Measurements from ENCODE around the gene ARMC8. TPM values are rescaled to one million over a fixed set of nuclear protein-coding genes. Genes with fewer than 3 reads are reported as not detected.
A peak's percentile ranks its signal among the peaks of the same experiment; 100 is the strongest.

The ARMC8 gene
- total RNA-seq, 8 experiments from 2014 or later = 23.2 to 49.1 (median 41.9) TPM

- Histone ChIP-seq H3K27ac (no peak overlapping the region), H3K4me3 (no peak overlapping the region), H3K4me1 (replicated peaks in 1 of 2) (no peaks in the 10 kb centered on the region)
- in situ Hi-C loops (cut with MboI; ENCODE audit: low pct_unique_long_range_greater_than_20kb in 2 of 9, low sequenced_read_pairs in 9 of 9, unreplicated experiment in 9 of 9) = no loop called here
- no peak for ATAC-seq (replicated peaks in 6 of 8)
- WGBS, 10 experiments = 43 to 100% (median 83%) methylated on average over 1 to 5 of the region's 5 CpGs
These were observed 47.5 kb downstream of the ARMC8 start for GRCh38 chr3:138234401-138235179.

- Histone ChIP-seq H3K4me1 (replicated peaks in 1 of 2) (no peaks in the 10 kb centered on the region), H3K4me3 (no peak overlapping the region), H3K27ac (no peak overlapping the region)
- WGBS, 10 experiments = 84 to 100% (median 93%) methylated on average over 4 to 6 of the region's 6 CpGs
- ATAC-seq (replicated peaks in 6 of 8) = no peak
- in situ Hi-C loops (cut with MboI; ENCODE audit: low pct_unique_long_range_greater_than_20kb in 2 of 9, low sequenced_read_pairs in 9 of 9, unreplicated experiment in 9 of 9) = no loop called here
These were observed 51.6 kb downstream of the ARMC8 start for GRCh38 chr3:138238711-138239110.

GRCh38 chr3:138241061-138241460 lies 54.0 kb downstream of the ARMC8 start:
- Histone ChIP-seq H3K4me3 (no peak overlapping the region), H3K27ac (no peak overlapping the region), H3K4me1 (replicated peaks in 1 of 2) (no peaks in the 10 kb centered on the region)
- in situ Hi-C loops (cut with MboI; ENCODE audit: low pct_unique_long_range_greater_than_20kb in 2 of 9, low sequenced_read_pairs in 9 of 9, unreplicated experiment in 9 of 9) = no loop called here
- ATAC-seq (replicated peaks in 6 of 8) = no peak
- 42 to 100% (median 91%) methylated on average over 1 of the region's 1 CpG; no CpG with 5 or more reads in 2 of the 10 experiments for WGBS, 10 experiments

GRCh38 chr3:138241676-138242075 lies 54.6 kb downstream of the ARMC8 start:
- Histone ChIP-seq H3K4me1 (replicated peaks in 1 of 2) (no peaks in the 10 kb centered on the region), H3K27ac (no peak overlapping the region), H3K4me3 (no peak overlapping the region)
- WGBS, 10 experiments = 80 to 100% (median 94%) methylated on average over 1 to 2 of the region's 2 CpGs; no CpG with 5 or more reads in 3 of the 10 experiments
- in situ Hi-C loops (cut with MboI; ENCODE audit: low pct_unique_long_range_greater_than_20kb in 2 of 9, low sequenced_read_pairs in 9 of 9, unreplicated experiment in 9 of 9) = no loop called here
- ATAC-seq (replicated peaks in 6 of 8) = no peak

- Histone ChIP-seq H3K4me3 (no peak overlapping the region), H3K27ac (no peak overlapping the region), H3K4me1 (replicated peaks in 1 of 2) (no peaks in the 10 kb centered on the region)
- WGBS, 10 experiments = 88 to 100% (median 100%) methylated on average over 1 of the region's 1 CpG; no CpG with 5 or more reads in 1 of the 10 experiments
- in situ Hi-C loops (cut with MboI; ENCODE audit: low pct_unique_long_range_greater_than_20kb in 2 of 9, low sequenced_read_pairs in 9 of 9, unreplicated experiment in 9 of 9) = no loop called here
- ATAC-seq (replicated peaks in 6 of 8) = no peak
These were observed 55.4 kb downstream of the ARMC8 start for GRCh38 chr3:138242466-138242865.

- in situ Hi-C loops (cut with MboI; ENCODE audit: low pct_unique_long_range_greater_than_20kb in 2 of 9, low sequenced_read_pairs in 9 of 9, unreplicated experiment in 9 of 9) = no loop called here
- Histone ChIP-seq H3K4me1 (replicated peaks in 1 of 2) (no peaks in the 10 kb centered on the region), H3K27ac (no peak overlapping the region), H3K4me3 (no peak overlapping the region)
- WGBS, 10 experiments = 80 to 100% (median 92%) methylated on average over 4 to 9 of the region's 9 CpGs
- no peak for ATAC-seq (replicated peaks in 6 of 8)
These were observed 57.9 kb downstream of the ARMC8 start for GRCh38 chr3:138245026-138245425.

GRCh38 chr3:138249636-138250035 lies 62.5 kb downstream of the ARMC8 start:
- Histone ChIP-seq H3K27ac (no peak overlapping the region), H3K4me3 (no peak overlapping the region), H3K4me1 (replicated peaks in 1 of 2) (no peaks in the 10 kb centered on the region)
- in situ Hi-C loops (cut with MboI; ENCODE audit: low pct_unique_long_range_greater_than_20kb in 2 of 9, low sequenced_read_pairs in 9 of 9, unreplicated experiment in 9 of 9) = no loop called here
- ATAC-seq (replicated peaks in 6 of 8) = no peak

- 40 to 100% (median 100%) methylated on average over 1 of the region's 1 CpG; no CpG with 5 or more reads in 3 of the 10 experiments for WGBS, 10 experiments
- no peak for ATAC-seq (replicated peaks in 6 of 8)
- in situ Hi-C loops (cut with MboI; ENCODE audit: low pct_unique_long_range_greater_than_20kb in 2 of 9, low sequenced_read_pairs in 9 of 9, unreplicated experiment in 9 of 9) = no loop called here
These were observed 66.5 kb downstream of the ARMC8 start for GRCh38 chr3:138253609-138254008.

GRCh38 chr3:138254216-138254615 lies 67.1 kb downstream of the ARMC8 start:
- Histone ChIP-seq H3K27ac (no peak overlapping the region), H3K4me1 (replicated peaks in 1 of 2) (no peaks in the 10 kb centered on the region), H3K4me3 (no peak overlapping the region)
- WGBS, 10 experiments = 0 to 100% (median 67%) methylated on average over 1 of the region's 1 CpG; no CpG with 5 or more reads in 3 of the 10 experiments
- in situ Hi-C loops (cut with MboI; ENCODE audit: low pct_unique_long_range_greater_than_20kb in 2 of 9, low sequenced_read_pairs in 9 of 9, unreplicated experiment in 9 of 9) = no loop called here
- ATAC-seq (replicated peaks in 6 of 8) = no peak

More at GRCh38 chr3:138253609-138254008, 66.5 kb downstream of the ARMC8 start:
- H3K4me1 ChIP-seq (replicated peaks in 1 of 2) = no peaks in the 10 kb centered on the region
- H3K27ac ChIP-seq = no peak overlapping the region
- no peak overlapping the region for H3K4me3 ChIP-seq

- in situ Hi-C loops (cut with MboI; ENCODE audit: low pct_unique_long_range_greater_than_20kb in 2 of 9, low sequenced_read_pairs in 9 of 9, unreplicated experiment in 9 of 9) = no loop called here
- WGBS, 10 experiments = 77 to 100% (median 85%) methylated on average over 1 of the region's 1 CpG; no CpG with 5 or more reads in 2 of the 10 experiments
- no peaks in the 10 kb centered on the region for H3K4me1 ChIP-seq (replicated peaks in 1 of 2)
- ATAC-seq (replicated peaks in 6 of 8) = no peak
- no peak overlapping the region for H3K27ac ChIP-seq
- no peak overlapping the region for H3K4me3 ChIP-seq
These were observed 68.9 kb downstream of the ARMC8 start for GRCh38 chr3:138256022-138256421.

- no peak for ATAC-seq (replicated peaks in 6 of 8)
- Histone ChIP-seq H3K4me1 (replicated peaks in 1 of 2) (no peaks in the 10 kb centered on the region), H3K4me3 (no peak overlapping the region), H3K27ac (no peak overlapping the region)
- in situ Hi-C loops (cut with MboI; ENCODE audit: low pct_unique_long_range_greater_than_20kb in 2 of 9, low sequenced_read_pairs in 9 of 9, unreplicated experiment in 9 of 9) = no loop called here
- WGBS, 10 experiments = 60 to 100% (median 94%) methylated on average over 1 of the region's 1 CpG; no CpG with 5 or more reads in 2 of the 10 experiments
These were observed 70.9 kb downstream of the ARMC8 start for GRCh38 chr3:138257986-138258385.

- in situ Hi-C loops (cut with MboI; ENCODE audit: low pct_unique_long_range_greater_than_20kb in 2 of 9, low sequenced_read_pairs in 9 of 9, unreplicated experiment in 9 of 9) = no loop called here
- 67 to 100% (median 98%) methylated on average over 1 to 4 of the region's 4 CpGs; no CpG with 5 or more reads in 2 of the 10 experiments for WGBS, 10 experiments
- Histone ChIP-seq H3K4me3 (no peak overlapping the region), H3K4me1 (replicated peaks in 1 of 2) (no peaks in the 10 kb centered on the region), H3K27ac (no peak overlapping the region)
- no peak for ATAC-seq (replicated peaks in 6 of 8)
These were observed 72.0 kb downstream of the ARMC8 start for GRCh38 chr3:138259126-138259525.

- Histone ChIP-seq H3K4me3 (no peak overlapping the region), H3K4me1 (replicated peaks in 1 of 2) (no peaks in the 10 kb centered on the region), H3K27ac (no peak overlapping the region)
- 50 to 100% (median 86%) methylated on average over 1 of the region's 1 CpG; no CpG with 5 or more reads in 6 of the 10 experiments for WGBS, 10 experiments
- peak in 2 of 8 experiments; percentile 66 to 91 for ATAC-seq (replicated peaks in 6 of 8)
- in situ Hi-C loops (cut with MboI; ENCODE audit: low pct_unique_long_range_greater_than_20kb in 2 of 9, low sequenced_read_pairs in 9 of 9, unreplicated experiment in 9 of 9) = no loop called here
These were observed 73.5 kb downstream of the ARMC8 start for GRCh38 chr3:138260611-138261010.

- no peak for ATAC-seq (replicated peaks in 6 of 8)
- in situ Hi-C loops (cut with MboI; ENCODE audit: low pct_unique_long_range_greater_than_20kb in 2 of 9, low sequenced_read_pairs in 9 of 9, unreplicated experiment in 9 of 9) = no loop called here
- 17 to 86% (median 75%) methylated on average over 1 to 2 of the region's 2 CpGs; no CpG with 5 or more reads in 2 of the 10 experiments for WGBS, 10 experiments
- Histone ChIP-seq H3K4me3 (no peak overlapping the region), H3K27ac (no peak overlapping the region), H3K4me1 (replicated peaks in 1 of 2) (no peaks in the 10 kb centered on the region)
These were observed 76.0 kb downstream of the ARMC8 start for GRCh38 chr3:138263104-138263503.
